ENCODE measurements around the gene KCNH6.

KCNH6 gene

DNA sequence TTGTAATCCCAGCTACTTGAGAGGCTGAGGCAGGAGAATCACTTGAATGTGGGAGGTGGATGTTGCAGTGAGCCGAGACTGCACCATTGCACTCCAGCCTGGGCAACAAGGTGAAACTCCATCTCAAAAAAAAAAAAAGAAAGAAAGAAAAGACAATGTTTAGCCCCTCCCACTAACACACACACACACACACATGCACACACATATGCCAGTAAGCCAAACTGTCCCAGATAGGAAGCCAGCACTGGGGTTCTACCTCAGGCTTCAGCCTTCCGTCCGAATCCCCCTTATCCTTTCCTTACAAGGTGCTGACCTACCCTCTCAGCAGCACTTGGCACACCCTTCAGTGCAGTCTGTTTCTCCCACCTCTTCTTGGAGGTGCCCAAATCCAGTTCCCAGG lies 8.7 kb upstream of the KCNH6 start:
- no peak for DNase-seq

DNA sequence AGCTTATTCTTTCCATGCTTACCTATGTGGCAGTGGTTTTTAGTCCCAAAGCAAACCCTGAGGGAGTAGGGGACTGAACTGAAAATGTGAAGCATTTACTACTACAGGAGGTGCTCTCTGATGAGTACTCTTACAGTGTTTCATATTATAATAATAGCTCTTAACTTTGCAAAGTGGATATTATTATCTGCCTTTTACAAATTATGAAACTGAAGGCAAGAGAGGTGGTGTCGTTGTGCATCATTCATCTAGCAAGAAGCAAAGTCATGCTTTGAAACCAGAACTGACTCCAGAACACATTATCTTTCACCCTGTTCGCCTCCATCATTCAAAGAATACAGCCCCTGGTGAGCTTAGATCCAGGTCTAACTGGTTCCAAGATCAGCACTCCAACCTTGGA lies 8.2 kb upstream of the KCNH6 start:
- DNase-seq, result no peak

DNA sequence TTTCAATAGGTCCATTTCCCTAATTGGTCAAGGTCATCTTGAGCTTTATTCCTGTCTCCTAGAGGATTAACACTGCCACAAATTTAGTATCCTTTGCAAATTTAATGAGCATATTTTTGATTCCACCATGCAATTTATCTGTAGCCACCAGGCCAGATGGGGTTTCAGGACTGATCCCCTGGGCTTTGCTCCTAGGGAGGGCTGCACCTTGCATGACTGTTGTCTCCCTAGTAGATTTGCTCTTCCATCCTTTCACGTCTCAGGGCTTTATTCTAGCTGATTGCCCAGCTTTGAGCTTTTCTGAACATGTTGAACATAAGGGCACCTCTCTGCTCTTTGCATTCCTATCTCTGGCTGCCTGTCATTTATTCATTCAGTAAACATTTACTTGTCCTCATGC lies 7.7 kb upstream of the KCNH6 start:
- DNase-seq, result no peak

DNA sequence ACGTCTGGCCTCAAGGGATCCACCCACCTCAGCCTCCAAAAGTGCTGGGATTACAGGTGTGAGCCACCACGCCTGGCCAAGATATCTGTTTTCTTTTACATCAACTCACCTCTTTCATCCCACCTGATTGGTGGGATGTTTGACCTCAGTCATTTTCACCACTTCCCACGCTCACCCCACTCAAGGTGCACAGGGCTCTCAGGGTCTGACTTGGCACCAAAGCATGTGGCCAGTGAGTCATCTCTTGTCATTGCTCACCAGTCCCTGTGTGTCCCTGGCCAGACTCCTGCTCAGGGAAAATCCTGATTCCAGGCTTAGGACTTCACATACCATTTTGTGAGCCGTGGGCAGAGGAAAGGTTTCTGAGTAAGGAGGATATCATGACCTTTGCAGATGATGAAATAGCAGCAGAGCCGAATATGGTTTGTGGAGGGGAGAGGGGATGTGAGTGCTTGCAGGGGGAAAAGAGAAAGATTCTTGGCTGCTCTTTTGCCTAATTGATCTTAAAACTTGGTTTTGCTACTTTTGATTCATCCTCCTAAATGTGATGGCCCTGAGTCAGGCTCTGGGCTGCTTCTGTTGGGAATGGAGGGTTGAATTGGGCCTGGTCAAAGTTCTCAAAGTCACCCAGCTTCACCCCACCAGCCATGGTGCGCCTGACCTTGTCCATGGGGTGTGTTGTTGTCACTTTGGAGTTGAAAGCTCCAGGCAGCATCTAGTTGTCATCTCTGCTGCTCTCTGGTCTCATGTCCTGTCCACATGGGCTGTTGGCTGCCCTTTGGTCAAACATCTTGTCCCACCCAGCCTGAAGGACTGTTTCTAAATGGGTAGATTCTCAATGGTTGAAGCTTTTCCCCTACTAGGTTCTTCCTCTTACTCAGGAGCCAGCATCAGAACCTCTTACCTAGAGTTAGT lies 6.0 kb upstream of the KCNH6 start:
- no peak for DNase-seq

DNA sequence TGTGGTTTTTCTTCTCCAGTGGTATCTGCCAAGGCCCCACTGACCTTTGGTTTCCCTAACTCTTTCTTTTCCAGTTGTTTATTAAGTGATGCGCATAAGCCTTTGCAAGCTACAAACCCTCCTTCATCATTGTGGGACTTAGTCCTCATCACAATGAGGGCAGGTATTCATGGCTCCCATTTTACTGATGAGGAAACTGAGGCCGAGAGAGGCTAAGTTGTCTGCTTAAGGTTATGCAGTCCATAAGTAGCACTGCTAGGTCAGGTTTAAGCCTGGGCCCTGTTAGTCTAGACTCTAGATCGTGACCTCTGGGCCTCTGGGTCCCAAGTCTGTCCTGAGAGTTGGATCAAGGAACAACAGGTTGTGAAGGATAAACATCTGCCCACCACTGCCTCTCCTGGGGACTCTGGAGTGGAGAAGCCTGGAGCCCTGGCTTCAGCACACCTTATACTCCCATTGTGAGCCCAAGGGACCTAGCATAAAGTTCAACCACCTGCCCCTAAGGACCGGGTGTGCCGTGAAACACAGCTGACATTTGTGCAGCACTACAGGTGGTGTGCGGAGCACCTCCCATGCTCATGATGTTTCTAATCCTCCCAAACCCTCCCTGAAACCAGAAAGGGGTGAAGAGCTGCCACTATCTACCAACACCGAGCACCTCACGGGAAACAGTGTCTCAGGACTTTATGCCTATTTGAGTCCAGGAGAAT lies 5.2 kb upstream of the KCNH6 start:
- no peak for DNase-seq

DNA sequence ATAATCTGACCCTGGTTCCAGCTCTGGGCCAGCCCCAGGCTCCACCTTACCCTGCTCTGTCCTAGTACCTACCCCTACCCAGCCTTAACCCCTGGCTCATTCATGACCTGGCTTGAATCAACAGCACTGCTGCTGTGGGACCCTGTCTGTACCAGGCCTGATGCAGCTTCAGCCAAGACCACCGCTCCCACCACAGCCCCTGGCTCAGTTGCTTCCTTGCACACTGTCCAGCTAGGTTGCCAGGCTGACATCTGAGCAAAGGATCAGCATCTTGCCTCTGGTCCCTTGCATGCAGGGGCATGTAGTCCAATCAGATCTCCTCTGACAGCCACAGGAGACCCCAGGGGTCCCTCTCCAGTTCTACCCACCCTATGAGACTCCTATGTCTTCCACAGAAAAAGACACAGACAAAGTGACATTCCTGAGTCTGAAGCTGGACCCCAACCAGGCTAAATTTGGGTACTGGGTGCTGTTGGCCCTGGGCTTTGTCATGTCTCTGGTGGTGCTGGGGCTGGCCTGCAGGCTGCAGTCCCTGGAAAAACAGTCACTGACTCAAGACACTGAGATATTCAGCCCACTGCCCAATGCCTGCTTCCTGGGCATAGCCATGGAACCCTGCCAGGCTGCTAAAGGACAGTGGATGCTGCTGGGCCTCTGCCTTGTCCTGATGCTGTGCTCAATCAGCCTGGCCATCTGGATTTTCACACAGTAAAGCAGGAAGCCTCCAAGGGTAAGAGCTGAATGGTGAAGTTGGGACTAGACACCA lies 3.9 kb upstream of the KCNH6 start:
- DNase-seq, result no peak

DNA sequence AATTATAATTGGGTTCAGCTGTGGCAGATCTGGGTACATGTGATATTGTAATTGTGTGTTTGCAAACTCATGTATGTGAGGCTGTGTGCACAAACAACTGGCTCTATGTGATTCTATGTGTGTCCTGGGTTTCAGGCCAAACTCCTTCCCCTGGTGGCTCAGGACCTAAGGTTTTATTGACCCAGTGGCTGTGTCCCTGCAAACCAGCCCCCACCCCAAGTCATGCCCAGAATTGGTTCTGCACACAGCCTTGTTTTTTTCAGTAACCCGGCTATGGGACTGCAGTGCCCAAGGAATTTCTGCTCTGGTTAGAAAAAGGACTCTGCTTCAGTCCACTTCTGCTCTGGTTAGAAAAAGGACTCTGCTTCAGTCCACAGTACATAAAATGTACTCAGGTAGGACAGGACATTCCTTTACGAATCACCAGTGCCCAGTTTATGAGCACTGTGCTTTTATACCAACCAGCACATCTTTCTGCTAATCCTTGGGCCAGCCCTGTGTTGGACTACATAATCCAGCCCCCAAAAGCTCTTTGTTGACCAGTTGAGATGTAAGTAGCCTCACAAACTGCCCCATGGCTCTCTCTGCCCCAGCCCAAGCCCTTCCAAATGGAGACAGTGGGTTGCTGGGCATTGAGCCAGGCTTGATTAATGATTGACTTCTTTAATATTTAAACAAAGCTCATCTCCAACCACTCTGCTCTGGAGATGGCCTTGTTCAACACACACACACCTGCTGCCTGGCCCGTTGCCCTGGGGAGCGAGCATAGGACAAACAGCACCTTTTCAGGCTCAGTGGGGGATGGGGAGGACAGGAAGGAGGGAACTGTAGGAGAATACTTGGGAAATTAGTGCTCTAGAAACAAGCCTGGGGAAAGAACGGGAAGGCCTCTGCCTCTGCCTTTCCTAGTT lies 2.9 kb upstream of the KCNH6 start:
- no peak for DNase-seq

DNA sequence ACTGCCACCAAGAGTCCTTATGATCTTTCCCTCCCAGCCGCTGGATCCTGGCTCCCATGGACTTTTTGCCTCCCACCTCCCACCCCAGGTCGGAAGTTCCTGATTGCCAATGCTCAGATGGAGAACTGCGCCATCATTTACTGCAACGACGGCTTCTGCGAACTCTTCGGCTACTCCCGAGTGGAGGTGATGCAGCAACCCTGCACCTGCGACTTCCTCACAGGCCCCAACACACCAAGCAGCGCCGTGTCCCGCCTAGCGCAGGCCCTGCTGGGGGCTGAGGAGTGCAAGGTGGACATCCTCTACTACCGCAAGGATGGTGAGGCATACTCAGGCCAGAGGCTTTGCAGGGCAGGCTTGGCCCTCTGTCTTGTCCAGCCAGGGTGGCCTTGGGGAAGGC lies 893 bp downstream of the KCNH6 start:
- DNase-seq, result no peak

DNA sequence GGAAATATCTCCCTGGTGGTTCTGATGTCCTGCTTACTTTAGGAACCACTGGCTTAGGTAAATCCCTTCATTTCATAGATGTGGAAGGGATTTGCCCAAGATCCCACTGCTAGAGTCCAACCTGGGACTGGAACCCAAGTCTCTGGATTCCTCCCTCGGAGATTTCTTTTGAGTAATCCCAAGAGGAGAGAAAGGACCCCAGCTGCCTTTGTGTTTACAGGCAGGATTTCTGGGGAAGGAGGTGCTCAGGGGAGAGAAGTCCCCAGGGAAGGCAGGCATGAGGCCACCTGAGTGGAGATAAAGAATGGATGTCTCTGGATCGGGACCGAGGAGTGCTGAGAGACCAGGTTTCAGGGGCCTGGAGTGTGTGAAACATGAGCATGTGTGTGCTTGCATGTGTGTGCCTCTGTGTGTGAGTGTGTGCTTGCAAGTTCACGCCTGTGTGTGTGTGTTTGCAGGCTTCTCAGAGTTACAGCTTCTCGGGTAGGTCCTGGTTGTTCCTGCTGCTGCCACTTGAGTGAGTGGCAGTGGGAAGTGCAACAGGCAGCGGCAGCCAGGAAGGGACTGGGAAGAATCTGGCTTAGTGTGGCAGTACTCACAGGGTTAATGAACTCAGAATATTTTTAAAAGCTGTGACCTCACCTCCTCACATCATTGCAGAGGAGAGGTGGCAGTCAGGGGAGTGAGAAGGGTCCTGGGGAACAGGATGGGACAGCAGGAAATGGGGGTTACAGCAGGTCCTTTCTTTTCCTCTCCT lies 2.2 kb downstream of the KCNH6 start:
- DNase-seq, result no peak

DNA sequence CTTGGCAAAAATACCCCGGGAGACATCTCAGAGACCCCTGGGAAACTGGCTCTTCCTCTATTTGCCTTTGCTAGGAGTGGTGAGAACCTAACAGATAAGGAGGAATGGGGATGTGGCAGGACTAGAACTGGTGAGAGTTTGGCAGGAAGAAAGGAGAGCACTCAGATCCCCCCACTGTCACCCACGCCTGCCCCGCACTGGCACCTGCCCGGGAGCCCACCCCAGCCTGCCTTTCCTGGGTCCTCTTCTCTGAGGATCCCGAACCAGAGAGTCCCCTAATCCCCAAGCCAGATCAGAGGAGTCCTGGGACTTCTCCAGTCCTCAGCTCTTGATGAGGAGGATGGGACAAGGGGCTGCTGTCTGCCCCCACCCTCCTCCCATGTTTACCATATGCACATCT lies 3.7 kb downstream of the KCNH6 start:
- no peak for DNase-seq

DNA sequence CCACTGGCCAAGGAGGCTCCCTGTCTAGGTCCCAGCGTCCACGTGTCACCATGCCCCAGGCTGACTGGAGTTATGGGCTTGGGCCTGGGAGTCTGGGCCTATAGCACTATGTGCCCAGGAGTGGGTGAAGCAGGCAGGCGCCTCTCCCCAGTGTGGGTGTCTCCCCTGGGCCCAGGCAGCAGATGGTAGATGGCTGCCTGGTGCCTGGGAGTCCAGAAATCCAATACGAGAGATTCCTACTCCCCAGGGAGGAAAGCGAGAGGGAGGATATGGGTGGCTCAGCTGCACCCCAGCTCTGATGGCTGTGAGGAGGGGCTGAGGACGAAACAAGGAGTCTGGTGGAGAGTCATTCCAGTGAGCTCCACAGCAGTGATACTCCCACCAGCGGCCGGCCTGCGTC lies 5.0 kb downstream of the KCNH6 start:
- DNase-seq, result no peak

DNA sequence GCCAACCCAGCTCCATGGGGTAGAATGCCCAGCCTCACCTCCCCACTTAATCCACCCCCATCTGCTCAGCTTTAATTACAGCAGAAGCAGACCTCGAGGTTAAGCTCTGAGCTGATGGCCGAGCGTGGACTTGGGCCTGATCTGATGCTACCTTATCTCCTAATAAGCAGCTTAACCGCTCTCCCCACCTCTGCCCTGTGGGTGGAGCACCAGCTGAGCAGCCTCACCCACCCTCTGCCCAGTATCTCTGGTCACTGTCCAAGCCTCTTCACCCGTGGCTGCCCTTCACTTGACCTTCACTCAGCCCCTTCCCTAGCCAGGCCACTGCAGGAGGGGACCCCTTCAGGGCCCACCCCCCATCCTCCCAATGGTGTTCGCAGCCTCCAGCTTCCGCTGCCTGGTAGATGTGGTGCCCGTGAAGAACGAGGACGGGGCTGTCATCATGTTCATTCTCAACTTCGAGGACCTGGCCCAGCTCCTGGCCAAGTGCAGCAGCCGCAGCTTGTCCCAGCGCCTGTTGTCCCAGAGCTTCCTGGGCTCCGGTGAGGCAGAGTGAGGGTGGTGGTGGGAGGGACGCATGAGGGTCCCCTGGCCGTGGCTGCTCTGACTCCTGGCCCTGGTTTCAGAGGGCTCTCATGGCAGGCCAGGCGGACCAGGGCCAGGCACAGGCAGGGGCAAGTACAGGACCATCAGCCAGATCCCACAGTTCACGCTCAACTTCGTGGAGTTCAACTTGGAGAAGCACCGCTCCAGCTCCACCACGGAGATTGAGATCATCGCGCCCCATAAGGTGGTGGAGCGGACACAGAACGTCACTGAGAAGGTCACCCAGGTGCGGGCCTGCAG lies 6.8 kb downstream of the KCNH6 start:
- DNase-seq, result no peak

DNA sequence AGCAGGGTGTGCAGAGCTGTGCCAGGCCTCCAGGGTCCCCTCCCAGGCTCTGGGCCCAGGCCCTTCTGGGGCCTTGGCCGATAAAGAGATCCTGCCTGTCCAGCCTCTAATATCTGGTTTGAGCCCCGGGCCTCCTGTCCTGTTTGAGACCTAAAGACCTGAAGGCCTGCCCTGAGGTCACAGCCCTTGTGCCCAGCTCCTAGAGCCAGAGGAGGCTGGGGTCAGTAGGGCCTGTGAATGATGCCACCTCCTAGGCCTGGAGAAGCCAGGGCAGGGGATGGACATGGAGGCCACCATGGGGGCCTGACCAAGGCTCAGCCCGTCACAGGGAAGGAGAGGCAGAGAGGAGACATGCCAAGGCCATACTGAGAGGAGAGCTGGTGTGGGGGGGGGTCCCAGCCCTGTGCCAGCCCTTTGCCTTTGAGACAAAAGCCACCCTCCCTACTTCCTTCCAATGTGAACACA lies 7.4 kb downstream of the KCNH6 start:
- no peak for DNase-seq

DNA sequence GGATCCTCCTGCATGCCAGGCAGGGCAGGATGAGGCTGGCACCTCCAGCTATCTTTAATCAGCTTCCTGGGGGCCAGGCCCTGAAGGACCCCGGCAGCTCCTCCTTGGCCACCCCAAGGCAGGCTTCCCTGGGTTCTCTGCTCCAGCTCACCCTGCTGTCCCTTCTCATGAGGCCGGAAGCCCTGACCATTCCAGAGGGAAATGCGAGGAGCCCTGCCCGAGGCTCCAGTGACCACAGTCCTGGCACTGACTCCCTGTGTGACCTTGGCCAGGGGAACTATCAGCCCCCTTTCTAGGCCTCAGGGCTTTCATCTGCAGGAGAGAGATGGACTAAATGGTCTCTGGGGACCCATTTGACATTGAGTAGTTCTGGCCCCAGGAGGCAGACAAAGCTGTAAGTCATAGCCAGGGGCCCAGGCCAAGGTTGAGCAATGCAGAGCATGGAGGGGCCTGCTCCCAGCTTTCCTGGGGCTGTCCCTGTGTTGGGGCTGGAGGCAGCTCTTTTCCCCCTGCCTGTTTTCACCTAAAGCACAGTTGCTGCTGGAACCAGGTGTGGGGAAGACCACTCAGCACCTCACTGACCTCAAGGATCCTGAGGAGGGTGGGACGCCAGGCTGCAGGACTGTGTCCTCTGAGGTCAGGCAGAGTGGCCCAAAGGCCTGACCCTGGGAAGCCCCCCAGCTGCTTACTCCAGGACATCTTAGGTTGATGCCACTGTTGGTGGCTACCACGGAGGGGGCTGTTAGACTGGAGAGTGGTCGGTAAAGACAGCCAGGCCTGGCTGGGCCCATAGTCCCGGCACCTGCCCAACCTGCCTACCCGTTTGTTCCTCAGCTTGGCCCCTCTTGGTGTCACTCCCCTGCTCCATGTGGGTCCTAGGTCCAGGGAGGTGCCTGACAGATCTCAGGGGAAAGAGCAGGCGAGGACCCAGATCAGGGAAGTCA lies 8.1 kb downstream of the KCNH6 start:
- no peak for DNase-seq

DNA sequence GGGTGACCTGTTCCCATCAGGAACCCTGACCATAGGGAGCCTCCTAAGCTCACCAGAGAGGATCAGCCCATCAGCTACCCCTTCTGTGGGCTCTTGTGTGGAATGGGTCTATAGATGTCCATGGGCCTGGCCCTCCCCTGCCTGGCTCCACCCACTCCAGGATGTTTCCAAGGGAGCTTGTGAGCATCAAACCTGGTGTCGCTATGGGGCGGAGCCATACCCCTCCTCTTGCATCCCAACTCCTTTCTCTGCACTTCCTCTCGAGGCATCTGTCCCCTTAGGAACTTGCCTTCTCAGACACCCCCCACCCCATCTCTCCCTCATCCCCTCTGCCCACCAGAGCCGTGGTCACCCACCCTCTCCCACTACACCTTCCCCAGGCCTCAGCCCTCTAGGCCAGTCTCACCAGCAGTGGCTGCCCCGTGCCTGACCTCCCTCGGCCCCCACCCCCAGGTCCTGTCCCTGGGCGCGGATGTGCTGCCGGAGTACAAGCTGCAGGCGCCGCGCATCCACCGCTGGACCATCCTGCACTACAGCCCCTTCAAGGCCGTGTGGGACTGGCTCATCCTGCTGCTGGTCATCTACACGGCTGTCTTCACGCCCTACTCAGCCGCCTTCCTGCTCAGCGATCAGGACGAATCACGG lies 10.4 kb downstream of the KCNH6 start:
- DNase-seq, result no peak

DNA sequence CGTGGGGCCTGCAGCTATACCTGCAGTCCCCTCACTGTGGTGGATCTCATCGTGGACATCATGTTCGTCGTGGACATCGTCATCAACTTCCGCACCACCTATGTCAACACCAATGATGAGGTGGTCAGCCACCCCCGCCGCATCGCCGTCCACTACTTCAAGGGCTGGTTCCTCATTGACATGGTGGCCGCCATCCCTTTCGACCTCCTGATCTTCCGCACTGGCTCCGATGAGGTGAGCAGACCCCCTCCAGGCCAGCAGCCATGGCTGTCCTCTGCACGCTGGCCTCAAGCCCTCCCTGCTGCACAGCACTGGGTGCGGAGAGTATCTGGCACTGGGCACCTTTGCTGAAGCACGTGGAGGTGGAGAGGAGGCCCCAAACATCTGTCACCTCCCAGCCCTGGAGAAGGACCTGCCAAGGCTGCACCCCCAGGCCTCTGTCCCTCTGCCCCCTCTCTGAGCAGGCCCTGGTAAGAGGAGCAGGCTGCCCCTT lies 11.0 kb downstream of the KCNH6 start:
- DNase-seq, result no peak

DNA sequence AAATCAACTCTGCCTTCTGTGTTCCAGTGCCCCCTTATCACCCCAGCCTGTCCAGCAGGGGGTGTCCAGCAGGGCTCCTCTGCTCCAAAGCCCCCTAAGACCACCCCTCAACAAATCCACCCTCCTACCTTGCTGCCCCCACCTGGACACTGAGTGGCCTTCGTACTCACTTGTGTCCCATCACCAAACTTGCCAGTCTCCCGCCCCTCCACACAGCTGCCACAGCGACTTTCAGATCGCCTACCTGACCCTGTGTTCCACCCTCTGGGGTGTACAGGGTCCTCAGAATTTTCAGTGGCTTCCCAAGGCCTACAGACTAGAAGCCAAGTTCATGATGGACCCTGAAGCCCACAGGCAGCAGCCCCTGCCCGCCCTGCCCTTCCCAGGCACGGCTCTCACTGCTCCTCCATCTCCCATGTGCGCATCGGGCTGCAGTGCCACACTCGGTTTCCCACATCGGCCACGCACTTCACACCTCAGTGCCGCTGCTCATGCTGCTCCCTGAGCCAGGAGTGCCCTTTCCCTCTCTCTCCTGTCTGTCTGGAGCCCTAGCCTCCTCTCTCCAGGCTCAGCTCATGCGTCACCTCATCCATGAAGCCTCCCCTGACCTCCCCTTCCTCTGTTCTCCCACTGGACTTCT lies 11.8 kb downstream of the KCNH6 start:
- no peak for DNase-seq

DNA sequence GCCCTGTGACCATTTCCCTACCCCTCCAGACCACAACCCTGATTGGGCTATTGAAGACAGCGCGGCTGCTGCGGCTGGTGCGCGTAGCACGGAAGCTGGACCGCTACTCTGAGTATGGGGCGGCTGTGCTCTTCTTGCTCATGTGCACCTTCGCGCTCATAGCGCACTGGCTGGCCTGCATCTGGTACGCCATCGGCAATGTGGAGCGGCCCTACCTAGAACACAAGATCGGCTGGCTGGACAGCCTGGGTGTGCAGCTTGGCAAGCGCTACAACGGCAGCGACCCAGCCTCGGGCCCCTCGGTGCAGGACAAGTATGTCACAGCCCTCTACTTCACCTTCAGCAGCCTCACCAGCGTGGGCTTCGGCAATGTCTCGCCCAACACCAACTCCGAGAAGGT lies 12.5 kb downstream of the KCNH6 start:
- DNase-seq, result no peak
